ENCODE results near the gene CNIH2. TPM values are rescaled to one million over a fixed set of nuclear protein-coding genes. Genes with fewer than 3 reads are reported as not detected.
A peak's percentile ranks its signal among the peaks of the same experiment; 100 is the strongest.
"Not testable (repeated sequence)": the region's sequence is repeated elsewhere in the genome, so short reads cannot be mapped to it uniquely, and the experiment has no call there.

The CNIH2 gene
- total RNA-seq, 1 experiment from 2014 or later, result 0.20 TPM

GRCh38 chr11:66312549-66313320 lies 34.8 kb downstream of the CNIH2 start:
- peak; percentile 95 for DNase-seq (ENCODE audit: extremely low read depth, low read depth)

- DNase-seq (ENCODE audit: extremely low read depth, low read depth), result no peak
These were observed 35.6 kb downstream of the CNIH2 start for GRCh38 chr11:66313321-66314185.

- no peak for DNase-seq (ENCODE audit: extremely low read depth, low read depth)
These were observed 36.2 kb downstream of the CNIH2 start for GRCh38 chr11:66314186-66314501.

- DNase-seq (ENCODE audit: extremely low read depth, low read depth), result no peak
These were observed 36.9 kb downstream of the CNIH2 start for GRCh38 chr11:66314561-66315497.

- no peak for DNase-seq (ENCODE audit: extremely low read depth, low read depth)
These were observed 37.5 kb downstream of the CNIH2 start for GRCh38 chr11:66315498-66315885.

GRCh38 chr11:66315921-66316811 lies 38.2 kb downstream of the CNIH2 start:
- DNase-seq (ENCODE audit: extremely low read depth, low read depth), result no peak

- no peak for DNase-seq (ENCODE audit: extremely low read depth, low read depth)
These were observed 38.9 kb downstream of the CNIH2 start, which contains the start of gene CD248 for GRCh38 chr11:66316849-66317251. TSS of gene CD248 (minus strand) at chr11:66317044. CDS start at chr11:66317027, 17 bp downstream.

- no peak for DNase-seq (ENCODE audit: extremely low read depth, low read depth)
These were observed 39.3 kb downstream of the CNIH2 start for GRCh38 chr11:66317322-66317722.

GRCh38 chr11:66317723-66318599 lies 40.0 kb downstream of the CNIH2 start:
- no peak for DNase-seq (ENCODE audit: extremely low read depth, low read depth)

- no peak for DNase-seq (ENCODE audit: extremely low read depth, low read depth)
These were observed 40.6 kb downstream of the CNIH2 start for GRCh38 chr11:66318600-66318970.

- not testable (repeated sequence) for DNase-seq (ENCODE audit: extremely low read depth, low read depth)
These were observed 42.3 kb downstream of the CNIH2 start for GRCh38 chr11:66320289-66320688.

GRCh38 chr11:66320748-66321147 lies 42.8 kb downstream of the CNIH2 start:
- DNase-seq (ENCODE audit: extremely low read depth, low read depth), result not testable (repeated sequence)

GRCh38 chr11:66321606-66322005 lies 43.6 kb downstream of the CNIH2 start:
- no peak for DNase-seq (ENCODE audit: extremely low read depth, low read depth)

GRCh38 chr11:66322732-66323427 lies 44.9 kb downstream of the CNIH2 start:
- DNase-seq (ENCODE audit: extremely low read depth, low read depth), result no peak

- DNase-seq (ENCODE audit: extremely low read depth, low read depth), result no peak
These were observed 45.7 kb downstream of the CNIH2 start for GRCh38 chr11:66323684-66324083.

- DNase-seq (ENCODE audit: extremely low read depth, low read depth), result no peak
These were observed 46.7 kb downstream of the CNIH2 start for GRCh38 chr11:66324664-66325063.

- DNase-seq (ENCODE audit: extremely low read depth, low read depth), result no peak
These were observed 47.3 kb downstream of the CNIH2 start for GRCh38 chr11:66325263-66325671.
